ENCODE results near the gene SHC4.

Gene SHC4

DNA sequence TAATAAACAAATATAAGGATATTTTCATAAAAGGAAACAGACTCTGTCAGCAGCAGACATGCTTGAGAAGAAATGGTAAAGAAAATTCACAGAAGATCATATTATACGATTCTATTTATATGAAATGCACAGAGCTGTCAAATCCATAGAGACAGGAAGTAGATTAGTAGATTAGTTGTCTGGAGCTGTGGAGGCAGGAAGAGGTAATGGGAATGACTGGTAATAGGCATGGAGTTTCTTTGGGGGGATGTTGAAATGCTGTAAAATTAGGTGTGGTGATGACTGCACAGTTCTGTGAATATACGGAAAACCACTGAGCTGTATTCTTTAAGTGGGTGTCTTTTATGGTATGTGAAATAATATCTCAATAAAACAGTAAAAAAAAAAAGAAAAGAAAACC lies 188.2 kb downstream of the SHC4 start:
- no peaks in the 10 kb centered on the region; the same call in 1 of the 2 replicates for H3K36me3 ChIP-seq (ENCODE audit: insufficient read depth)

DNA sequence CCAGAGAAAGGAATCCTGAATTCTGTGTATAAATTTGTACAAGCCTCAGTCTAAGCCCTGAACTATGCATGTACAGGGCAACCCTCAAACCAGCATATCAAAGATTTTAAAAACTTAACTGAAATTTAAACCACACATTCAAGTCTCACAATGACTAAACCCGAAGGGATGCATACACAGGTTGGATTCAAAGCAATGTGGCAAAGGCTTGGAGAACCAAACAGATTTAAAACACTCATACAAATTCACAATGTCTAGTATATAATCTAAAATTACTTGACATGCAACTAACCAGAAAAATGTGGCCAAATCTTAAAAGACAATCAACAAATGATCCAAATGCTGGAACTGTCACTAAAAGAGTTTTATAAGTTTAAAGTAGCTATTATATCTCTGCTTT lies 189.2 kb downstream of the SHC4 start:
- H3K9ac ChIP-seq: no peak overlapping the region
- no peaks in the 10 kb centered on the region for H4K20me1 ChIP-seq (ENCODE audit: insufficient read depth)
- no peak overlapping the region for H2AFZ ChIP-seq (ENCODE audit: low read depth)
- H3K4me1 ChIP-seq (ENCODE audit: low read depth, poor library complexity, severe bottlenecking): no peaks in the 10 kb centered on the region
- no peaks in the 10 kb centered on the region for H3K79me2 ChIP-seq (ENCODE audit: insufficient read depth, low read depth)
- no peak overlapping the region for H3K4me2 ChIP-seq
- no peaks in the 10 kb centered on the region for H3K27me3 ChIP-seq (ENCODE audit: insufficient read depth, low read depth)
- TF ChIP-seq, protein P1, sequence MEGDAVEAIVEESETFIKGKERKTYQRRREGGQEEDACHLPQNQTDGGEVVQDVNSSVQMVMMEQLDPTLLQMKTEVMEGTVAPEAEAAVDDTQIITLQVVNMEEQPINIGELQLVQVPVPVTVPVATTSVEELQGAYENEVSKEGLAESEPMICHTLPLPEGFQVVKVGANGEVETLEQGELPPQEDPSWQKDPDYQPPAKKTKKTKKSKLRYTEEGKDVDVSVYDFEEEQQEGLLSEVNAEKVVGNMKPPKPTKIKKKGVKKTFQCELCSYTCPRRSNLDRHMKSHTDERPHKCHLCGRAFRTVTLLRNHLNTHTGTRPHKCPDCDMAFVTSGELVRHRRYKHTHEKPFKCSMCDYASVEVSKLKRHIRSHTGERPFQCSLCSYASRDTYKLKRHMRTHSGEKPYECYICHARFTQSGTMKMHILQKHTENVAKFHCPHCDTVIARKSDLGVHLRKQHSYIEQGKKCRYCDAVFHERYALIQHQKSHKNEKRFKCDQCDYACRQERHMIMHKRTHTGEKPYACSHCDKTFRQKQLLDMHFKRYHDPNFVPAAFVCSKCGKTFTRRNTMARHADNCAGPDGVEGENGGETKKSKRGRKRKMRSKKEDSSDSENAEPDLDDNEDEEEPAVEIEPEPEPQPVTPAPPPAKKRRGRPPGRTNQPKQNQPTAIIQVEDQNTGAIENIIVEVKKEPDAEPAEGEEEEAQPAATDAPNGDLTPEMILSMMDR (conservative IDR thresholded peaks at IDR 0.05; ENCODE audit: low read depth, low read length): no peak
- H3K36me3 ChIP-seq (ENCODE audit: insufficient read depth): no peaks in the 10 kb centered on the region; the same call in 1 of the 2 replicates
- no peak overlapping the region for H3K4me3 ChIP-seq (IDR thresholded peaks at IDR 0.05; ENCODE audit: insufficient read depth, low read depth, low read length)
- no peak overlapping the region for H3K27ac ChIP-seq

More for the DNA sequence above, 188.2 kb downstream of the SHC4 start:
- no peak overlapping the region for H3K4me2 ChIP-seq
- H3K79me2 ChIP-seq (ENCODE audit: insufficient read depth, low read depth): no peaks in the 10 kb centered on the region
- TF ChIP-seq, protein P1 (conservative IDR thresholded peaks at IDR 0.05; ENCODE audit: low read depth, low read length): no peak
- no peaks in the 10 kb centered on the region for H3K4me1 ChIP-seq (ENCODE audit: low read depth, poor library complexity, severe bottlenecking)
- H3K27ac ChIP-seq: no peak overlapping the region
- no peaks in the 10 kb centered on the region for H4K20me1 ChIP-seq (ENCODE audit: insufficient read depth)
- H3K4me3 ChIP-seq (IDR thresholded peaks at IDR 0.05; ENCODE audit: insufficient read depth, low read depth, low read length): no peak overlapping the region
- H3K27me3 ChIP-seq (ENCODE audit: insufficient read depth, low read depth): no peaks in the 10 kb centered on the region
- no peak overlapping the region for H2AFZ ChIP-seq (ENCODE audit: low read depth)
- no peak overlapping the region for H3K9ac ChIP-seq
